DOHH2 (cell line): ENCODE measurements around the gene ARHGAP27.

Experiments
- EZH2phosphoT487 ChIP-seq: fragments of 200-600 bp; sonication (generic); IDR thresholded peaks from 2 replicates; pipeline ENCODE4 v1.6.1; 2017; ENCODE audit warnings: borderline replicate concordance, mild to moderate bottlenecking, antibody characterized with exemption, low read length, moderate library complexity, mixed read lengths
- TF ChIP-seq, protein P1 (sequence below): fragments of 200-600 bp; sonication (generic); IDR thresholded peaks from one replicate; pipeline ENCODE4 v1.5.1; 2014; ENCODE audit warnings: antibody characterized with exemption, mild to moderate bottlenecking, low read depth, low read length; ENCODE audit not compliant: poor library complexity, severe bottlenecking

DNA sequence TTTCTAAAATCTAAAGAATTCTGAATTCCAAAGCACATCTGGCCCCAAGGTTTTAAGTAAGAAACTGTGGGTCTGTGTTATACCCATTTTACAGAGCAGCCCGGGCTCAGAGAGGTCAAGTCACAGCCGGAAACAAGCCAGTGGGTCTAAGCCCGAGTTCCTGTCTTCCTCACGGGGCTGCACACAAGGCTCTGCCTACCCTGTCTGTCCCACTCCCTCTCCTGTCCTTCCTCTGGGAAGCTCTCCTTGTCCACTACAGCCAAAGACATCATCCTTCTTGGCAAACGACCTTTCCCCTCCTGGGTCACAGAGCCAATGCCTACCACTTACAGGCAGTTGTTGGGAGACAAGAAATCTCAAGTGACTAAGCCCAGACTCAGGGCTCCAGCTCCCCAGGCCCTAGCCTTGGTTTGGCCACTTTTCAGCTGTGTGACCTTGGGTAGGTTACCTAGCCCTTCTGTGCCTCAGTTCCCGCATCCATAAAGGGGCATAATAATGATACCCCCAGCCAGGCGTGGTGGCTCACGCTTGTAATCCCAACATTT lies 60.3 kb downstream of the ARHGAP27 start:
- TF ChIP-seq, protein P1, sequence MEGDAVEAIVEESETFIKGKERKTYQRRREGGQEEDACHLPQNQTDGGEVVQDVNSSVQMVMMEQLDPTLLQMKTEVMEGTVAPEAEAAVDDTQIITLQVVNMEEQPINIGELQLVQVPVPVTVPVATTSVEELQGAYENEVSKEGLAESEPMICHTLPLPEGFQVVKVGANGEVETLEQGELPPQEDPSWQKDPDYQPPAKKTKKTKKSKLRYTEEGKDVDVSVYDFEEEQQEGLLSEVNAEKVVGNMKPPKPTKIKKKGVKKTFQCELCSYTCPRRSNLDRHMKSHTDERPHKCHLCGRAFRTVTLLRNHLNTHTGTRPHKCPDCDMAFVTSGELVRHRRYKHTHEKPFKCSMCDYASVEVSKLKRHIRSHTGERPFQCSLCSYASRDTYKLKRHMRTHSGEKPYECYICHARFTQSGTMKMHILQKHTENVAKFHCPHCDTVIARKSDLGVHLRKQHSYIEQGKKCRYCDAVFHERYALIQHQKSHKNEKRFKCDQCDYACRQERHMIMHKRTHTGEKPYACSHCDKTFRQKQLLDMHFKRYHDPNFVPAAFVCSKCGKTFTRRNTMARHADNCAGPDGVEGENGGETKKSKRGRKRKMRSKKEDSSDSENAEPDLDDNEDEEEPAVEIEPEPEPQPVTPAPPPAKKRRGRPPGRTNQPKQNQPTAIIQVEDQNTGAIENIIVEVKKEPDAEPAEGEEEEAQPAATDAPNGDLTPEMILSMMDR = no peak
- TF ChIP-seq EZH2phosphoT487 = no peak
